Measurements from ENCODE around the gene CAMK1D.

DNA sequence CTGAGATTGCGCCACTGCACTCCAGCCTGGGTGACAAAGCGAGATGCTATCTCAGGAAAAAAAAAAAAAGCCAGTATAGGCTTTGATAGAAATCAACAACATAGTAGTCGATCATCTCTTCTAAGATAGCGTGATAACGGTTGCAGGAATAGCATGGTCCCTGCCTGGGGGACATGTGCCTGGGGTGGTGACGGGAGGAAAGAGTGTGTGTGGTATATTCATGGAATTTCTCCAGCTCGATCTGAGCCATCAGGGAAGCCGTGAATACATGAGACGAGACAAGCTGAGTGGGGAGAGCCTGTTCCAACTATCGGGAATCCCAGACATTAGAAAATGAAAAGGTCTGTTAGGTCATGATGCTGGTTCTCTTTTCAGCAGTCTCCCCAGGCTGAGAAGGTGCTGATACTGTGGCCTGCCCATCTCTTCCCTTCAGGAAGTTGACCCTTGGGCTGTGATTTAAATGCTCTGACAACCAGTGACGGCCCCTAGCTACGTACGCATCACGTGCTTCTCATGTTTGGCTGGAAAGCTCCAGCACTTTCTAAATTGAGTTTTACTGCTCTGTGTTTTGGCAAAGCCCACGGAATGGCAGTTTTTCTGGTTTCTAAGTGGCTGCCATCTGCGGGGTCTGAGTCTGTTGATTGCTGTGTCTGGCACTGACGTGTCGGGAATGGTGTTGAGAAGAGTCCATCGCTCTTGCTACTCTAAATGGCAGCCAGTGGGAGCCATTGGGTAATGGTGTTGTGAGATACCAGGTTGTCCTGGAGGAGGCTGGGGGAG lies 422.8 kb downstream of the CAMK1D start:
- TF ChIP-seq, protein P1, sequence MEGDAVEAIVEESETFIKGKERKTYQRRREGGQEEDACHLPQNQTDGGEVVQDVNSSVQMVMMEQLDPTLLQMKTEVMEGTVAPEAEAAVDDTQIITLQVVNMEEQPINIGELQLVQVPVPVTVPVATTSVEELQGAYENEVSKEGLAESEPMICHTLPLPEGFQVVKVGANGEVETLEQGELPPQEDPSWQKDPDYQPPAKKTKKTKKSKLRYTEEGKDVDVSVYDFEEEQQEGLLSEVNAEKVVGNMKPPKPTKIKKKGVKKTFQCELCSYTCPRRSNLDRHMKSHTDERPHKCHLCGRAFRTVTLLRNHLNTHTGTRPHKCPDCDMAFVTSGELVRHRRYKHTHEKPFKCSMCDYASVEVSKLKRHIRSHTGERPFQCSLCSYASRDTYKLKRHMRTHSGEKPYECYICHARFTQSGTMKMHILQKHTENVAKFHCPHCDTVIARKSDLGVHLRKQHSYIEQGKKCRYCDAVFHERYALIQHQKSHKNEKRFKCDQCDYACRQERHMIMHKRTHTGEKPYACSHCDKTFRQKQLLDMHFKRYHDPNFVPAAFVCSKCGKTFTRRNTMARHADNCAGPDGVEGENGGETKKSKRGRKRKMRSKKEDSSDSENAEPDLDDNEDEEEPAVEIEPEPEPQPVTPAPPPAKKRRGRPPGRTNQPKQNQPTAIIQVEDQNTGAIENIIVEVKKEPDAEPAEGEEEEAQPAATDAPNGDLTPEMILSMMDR (IDR thresholded peaks at IDR 0.05; ENCODE audit: low read length): no peak
- no peak for TF ChIP-seq EZH2 (IDR thresholded peaks at IDR 0.05; ENCODE audit: borderline replicate concordance, low read length)
